ENCODE measurements around the gene HS1BP3. TPM values are rescaled to one million over a fixed set of nuclear protein-coding genes. Genes with fewer than 3 reads are reported as not detected.

The HS1BP3 gene
- total and polyA plus RNA-seq, 2 of the 13 experiments (the other 11 are each of a cell fraction or from before 2014, with no cell fraction given): 15.2 to 22.0 TPM

DNA sequence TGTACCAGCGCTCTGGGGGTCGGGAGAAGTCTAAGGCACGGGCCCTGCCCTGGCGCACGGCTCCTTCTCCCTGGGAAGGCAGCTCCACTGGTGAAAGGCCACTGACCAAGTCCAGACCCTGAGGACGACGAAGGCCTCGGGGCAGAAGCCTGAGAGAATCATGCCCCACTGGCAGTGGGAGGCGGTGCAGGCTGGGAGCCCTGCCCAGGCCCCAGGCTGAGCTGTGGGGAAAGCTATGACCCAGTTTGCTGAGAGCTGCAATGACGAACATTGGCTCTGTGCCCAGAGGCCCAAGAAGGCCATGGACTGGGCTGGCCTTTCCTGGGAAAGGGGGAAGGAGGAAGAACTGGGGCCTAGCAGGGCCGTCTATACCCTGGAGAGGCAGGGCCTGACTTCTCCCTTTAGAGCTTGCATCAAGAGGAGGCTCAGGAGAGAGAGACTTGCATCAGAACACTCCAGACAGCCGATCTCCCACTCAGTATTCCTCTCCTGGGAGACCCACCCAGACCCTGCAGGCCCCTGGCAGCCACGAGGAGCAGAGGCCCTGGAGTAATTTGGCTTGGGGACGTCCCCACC is 32.9 kb downstream of the HS1BP3 start (continued):
- TF ChIP-seq, protein P1, sequence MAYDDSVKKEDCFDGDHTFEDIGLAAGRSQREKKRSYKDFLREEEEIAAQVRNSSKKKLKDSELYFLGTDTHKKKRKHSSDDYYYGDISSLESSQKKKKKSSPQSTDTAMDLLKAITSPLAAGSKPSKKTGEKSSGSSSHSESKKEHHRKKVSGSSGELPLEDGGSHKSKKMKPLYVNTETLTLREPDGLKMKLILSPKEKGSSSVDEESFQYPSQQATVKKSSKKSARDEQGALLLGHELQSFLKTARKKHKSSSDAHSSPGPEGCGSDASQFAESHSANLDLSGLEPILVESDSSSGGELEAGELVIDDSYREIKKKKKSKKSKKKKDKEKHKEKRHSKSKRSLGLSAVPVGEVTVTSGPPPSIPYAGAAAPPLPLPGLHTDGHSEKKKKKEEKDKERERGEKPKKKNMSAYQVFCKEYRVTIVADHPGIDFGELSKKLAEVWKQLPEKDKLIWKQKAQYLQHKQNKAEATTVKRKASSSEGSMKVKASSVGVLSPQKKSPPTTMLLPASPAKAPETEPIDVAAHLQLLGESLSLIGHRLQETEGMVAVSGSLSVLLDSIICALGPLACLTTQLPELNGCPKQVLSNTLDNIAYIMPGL (CRISPR knock-in tag; IDR thresholded peaks at IDR 0.05; ENCODE audit: borderline replicate concordance in 1 of 2, low read depth in 1 of 2): peak in 1 of 2 experiments; percentile 66; a peak in 1 of 4 replicates
- TF ChIP-seq, protein P2, sequence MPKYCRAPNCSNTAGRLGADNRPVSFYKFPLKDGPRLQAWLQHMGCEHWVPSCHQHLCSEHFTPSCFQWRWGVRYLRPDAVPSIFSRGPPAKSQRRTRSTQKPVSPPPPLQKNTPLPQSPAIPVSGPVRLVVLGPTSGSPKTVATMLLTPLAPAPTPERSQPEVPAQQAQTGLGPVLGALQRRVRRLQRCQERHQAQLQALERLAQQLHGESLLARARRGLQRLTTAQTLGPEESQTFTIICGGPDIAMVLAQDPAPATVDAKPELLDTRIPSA (CRISPR knock-in tag; IDR thresholded peaks at IDR 0.05; ENCODE audit: borderline replicate concordance): no peak
- TF ChIP-seq ZBTB20 (CRISPR knock-in tag; IDR thresholded peaks at IDR 0.05; ENCODE audit: borderline replicate concordance, low read depth): no peak
- TF ChIP-seq SIN3A (IDR thresholded peaks at IDR 0.05; ENCODE audit: borderline replicate concordance, low read depth, low read length): no peak
- no peak for TF ChIP-seq FOXA1 (IDR thresholded peaks at IDR 0.05)
- TF ChIP-seq FOXA1 (CRISPR knock-in tag; IDR thresholded peaks at IDR 0.05): no peak
- TF ChIP-seq ZNF577 (CRISPR knock-in tag; IDR thresholded peaks at IDR 0.05; ENCODE audit: borderline replicate concordance, low read depth): no peak
- TF ChIP-seq ASH2L (IDR thresholded peaks at IDR 0.05; ENCODE audit: insufficient read length, low read depth, low read length): no peak
- 0 out of 2 replicates have a peak, but pooled peaks have one; percentile 14 for TF ChIP-seq FOXA3 (CRISPR knock-in tag; IDR thresholded peaks at IDR 0.05)
- TF ChIP-seq ZNF138 (CRISPR knock-in tag; IDR thresholded peaks at IDR 0.05; ENCODE audit: low read depth): no peak
- TF ChIP-seq ZC3H4 (CRISPR knock-in tag; IDR thresholded peaks at IDR 0.05; ENCODE audit: borderline replicate concordance): no peak
- no peak for TF ChIP-seq MEIS1 (CRISPR knock-in tag; IDR thresholded peaks at IDR 0.05; ENCODE audit: borderline replicate concordance)
- no peak for TF ChIP-seq ZNF496 (CRISPR knock-in tag; IDR thresholded peaks at IDR 0.05; ENCODE audit: insufficient replicate concordance)
- TF ChIP-seq, protein P3, sequence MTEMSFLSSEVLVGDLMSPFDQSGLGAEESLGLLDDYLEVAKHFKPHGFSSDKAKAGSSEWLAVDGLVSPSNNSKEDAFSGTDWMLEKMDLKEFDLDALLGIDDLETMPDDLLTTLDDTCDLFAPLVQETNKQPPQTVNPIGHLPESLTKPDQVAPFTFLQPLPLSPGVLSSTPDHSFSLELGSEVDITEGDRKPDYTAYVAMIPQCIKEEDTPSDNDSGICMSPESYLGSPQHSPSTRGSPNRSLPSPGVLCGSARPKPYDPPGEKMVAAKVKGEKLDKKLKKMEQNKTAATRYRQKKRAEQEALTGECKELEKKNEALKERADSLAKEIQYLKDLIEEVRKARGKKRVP (CRISPR knock-in tag; IDR thresholded peaks at IDR 0.05): no peak
- TF ChIP-seq NFIC (IDR thresholded peaks at IDR 0.05; ENCODE audit: low read length): no peak; the same call in 1 of the 2 replicates
- peak; percentile 32; the same call in 1 of the 2 replicates for TF ChIP-seq TARDBP (CRISPR knock-in tag; IDR thresholded peaks at IDR 0.05)
- TF ChIP-seq ISX (CRISPR knock-in tag; conservative IDR thresholded peaks at IDR 0.05): no peak
- TF ChIP-seq ZNF598 (CRISPR knock-in tag; IDR thresholded peaks at IDR 0.05; ENCODE audit: borderline replicate concordance): no peak
- peak; percentile 87; the same call in 1 of the 2 replicates for TF ChIP-seq HOXA5 (CRISPR knock-in tag; IDR thresholded peaks at IDR 0.05)
- TF ChIP-seq, protein P4, sequence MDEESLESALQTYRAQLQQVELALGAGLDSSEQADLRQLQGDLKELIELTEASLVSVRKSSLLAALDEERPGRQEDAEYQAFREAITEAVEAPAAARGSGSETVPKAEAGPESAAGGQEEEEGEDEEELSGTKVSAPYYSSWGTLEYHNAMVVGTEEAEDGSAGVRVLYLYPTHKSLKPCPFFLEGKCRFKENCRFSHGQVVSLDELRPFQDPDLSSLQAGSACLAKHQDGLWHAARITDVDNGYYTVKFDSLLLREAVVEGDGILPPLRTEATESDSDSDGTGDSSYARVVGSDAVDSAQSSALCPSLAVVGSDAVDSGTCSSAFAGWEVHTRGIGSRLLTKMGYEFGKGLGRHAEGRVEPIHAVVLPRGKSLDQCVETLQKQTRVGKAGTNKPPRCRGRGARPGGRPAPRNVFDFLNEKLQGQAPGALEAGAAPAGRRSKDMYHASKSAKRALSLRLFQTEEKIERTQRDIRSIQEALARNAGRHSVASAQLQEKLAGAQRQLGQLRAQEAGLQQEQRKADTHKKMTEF (CRISPR knock-in tag; IDR thresholded peaks at IDR 0.05): peak; percentile 75
- no peak for TF ChIP-seq ZNF672 (CRISPR knock-in tag; IDR thresholded peaks at IDR 0.05)
- TF ChIP-seq, protein P5, sequence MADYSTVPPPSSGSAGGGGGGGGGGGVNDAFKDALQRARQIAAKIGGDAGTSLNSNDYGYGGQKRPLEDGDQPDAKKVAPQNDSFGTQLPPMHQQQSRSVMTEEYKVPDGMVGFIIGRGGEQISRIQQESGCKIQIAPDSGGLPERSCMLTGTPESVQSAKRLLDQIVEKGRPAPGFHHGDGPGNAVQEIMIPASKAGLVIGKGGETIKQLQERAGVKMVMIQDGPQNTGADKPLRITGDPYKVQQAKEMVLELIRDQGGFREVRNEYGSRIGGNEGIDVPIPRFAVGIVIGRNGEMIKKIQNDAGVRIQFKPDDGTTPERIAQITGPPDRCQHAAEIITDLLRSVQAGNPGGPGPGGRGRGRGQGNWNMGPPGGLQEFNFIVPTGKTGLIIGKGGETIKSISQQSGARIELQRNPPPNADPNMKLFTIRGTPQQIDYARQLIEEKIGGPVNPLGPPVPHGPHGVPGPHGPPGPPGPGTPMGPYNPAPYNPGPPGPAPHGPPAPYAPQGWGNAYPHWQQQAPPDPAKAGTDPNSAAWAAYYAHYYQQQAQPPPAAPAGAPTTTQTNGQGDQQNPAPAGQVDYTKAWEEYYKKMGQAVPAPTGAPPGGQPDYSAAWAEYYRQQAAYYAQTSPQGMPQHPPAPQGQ (CRISPR knock-in tag; IDR thresholded peaks at IDR 0.05; ENCODE audit: borderline replicate concordance): no peak
- no peak for TF ChIP-seq TOE1 (CRISPR knock-in tag; IDR thresholded peaks at IDR 0.05)

All from HepG2 (cell line).